ENCODE results near the gene TRA2A.

- TF ChIP-seq POLR2A (IDR thresholded peaks at IDR 0.05; ENCODE audit: low read length) (no peak), CEBPB (IDR thresholded peaks at IDR 0.05) (no peak), KDM1A (IDR thresholded peaks at IDR 0.05; ENCODE audit: low read depth) (no peak), FOXS1 (CRISPR knock-in tag; IDR thresholded peaks at IDR 0.05) (no peak), RCOR1 (IDR thresholded peaks at IDR 0.05; ENCODE audit: low read depth, low read length) (no peak), HDAC2 (IDR thresholded peaks at IDR 0.05) (no peak), HEYL (CRISPR knock-in tag; IDR thresholded peaks at IDR 0.05) (no peak), EHMT2 (IDR thresholded peaks at IDR 0.05; ENCODE audit: low read depth) (no peak)
- TF ChIP-seq, protein P1, sequence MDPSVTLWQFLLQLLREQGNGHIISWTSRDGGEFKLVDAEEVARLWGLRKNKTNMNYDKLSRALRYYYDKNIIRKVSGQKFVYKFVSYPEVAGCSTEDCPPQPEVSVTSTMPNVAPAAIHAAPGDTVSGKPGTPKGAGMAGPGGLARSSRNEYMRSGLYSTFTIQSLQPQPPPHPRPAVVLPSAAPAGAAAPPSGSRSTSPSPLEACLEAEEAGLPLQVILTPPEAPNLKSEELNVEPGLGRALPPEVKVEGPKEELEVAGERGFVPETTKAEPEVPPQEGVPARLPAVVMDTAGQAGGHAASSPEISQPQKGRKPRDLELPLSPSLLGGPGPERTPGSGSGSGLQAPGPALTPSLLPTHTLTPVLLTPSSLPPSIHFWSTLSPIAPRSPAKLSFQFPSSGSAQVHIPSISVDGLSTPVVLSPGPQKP (IDR thresholded peaks at IDR 0.05; ENCODE audit: low read depth, low read length) = no peak
- TF ChIP-seq, protein P2, sequence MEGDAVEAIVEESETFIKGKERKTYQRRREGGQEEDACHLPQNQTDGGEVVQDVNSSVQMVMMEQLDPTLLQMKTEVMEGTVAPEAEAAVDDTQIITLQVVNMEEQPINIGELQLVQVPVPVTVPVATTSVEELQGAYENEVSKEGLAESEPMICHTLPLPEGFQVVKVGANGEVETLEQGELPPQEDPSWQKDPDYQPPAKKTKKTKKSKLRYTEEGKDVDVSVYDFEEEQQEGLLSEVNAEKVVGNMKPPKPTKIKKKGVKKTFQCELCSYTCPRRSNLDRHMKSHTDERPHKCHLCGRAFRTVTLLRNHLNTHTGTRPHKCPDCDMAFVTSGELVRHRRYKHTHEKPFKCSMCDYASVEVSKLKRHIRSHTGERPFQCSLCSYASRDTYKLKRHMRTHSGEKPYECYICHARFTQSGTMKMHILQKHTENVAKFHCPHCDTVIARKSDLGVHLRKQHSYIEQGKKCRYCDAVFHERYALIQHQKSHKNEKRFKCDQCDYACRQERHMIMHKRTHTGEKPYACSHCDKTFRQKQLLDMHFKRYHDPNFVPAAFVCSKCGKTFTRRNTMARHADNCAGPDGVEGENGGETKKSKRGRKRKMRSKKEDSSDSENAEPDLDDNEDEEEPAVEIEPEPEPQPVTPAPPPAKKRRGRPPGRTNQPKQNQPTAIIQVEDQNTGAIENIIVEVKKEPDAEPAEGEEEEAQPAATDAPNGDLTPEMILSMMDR (IDR thresholded peaks at IDR 0.05) = no peak
These were observed 49.1 kb downstream of the TRA2A start for GRCh38 chr7:23482686-23483085.
